ENCODE data around the gene STAB1.

The STAB1 gene

GRCh38 chr3:52557011-52557960 lies 62.1 kb downstream of the STAB1 start:
- DNase-seq (ENCODE audit: low read depth, low spot score): no peak
- no peak overlapping the region for H3K27ac ChIP-seq

- no peak overlapping the region for H3K27ac ChIP-seq
- no peak for DNase-seq (ENCODE audit: low read depth, low spot score)
These were observed 63.3 kb downstream of the STAB1 start for GRCh38 chr3:52558436-52558835.

GRCh38 chr3:52561028-52561747 lies 66.0 kb downstream of the STAB1 start:
- H3K27ac ChIP-seq: no peak overlapping the region
- DNase-seq (ENCODE audit: low read depth, low spot score): no peak

- DNase-seq (ENCODE audit: low read depth, low spot score): no peak
- H3K27ac ChIP-seq: no peak overlapping the region
These were observed 68.8 kb downstream of the STAB1 start for GRCh38 chr3:52563984-52564383.

- H3K27ac ChIP-seq: no peak overlapping the region
- no peak for DNase-seq (ENCODE audit: low read depth, low spot score)
These were observed 72.9 kb downstream of the STAB1 start for GRCh38 chr3:52568069-52568468.

- no peak for DNase-seq (ENCODE audit: low read depth, low spot score)
- H3K27ac ChIP-seq: no peak overlapping the region
These were observed 74.9 kb downstream of the STAB1 start for GRCh38 chr3:52570076-52570475.

GRCh38 chr3:52572221-52572620 lies 77.1 kb downstream of the STAB1 start:
- DNase-seq (ENCODE audit: low read depth, low spot score): no peak
- no peak overlapping the region for H3K27ac ChIP-seq

All from epithelial cell of prostate (primary cell).